HL-60 (cell line): ENCODE results near the gene CYP1A2.

ENCODE experiments used
- DNase-seq, 2 experiments: peaks; one replicate each; pipeline ENCODE4 v3.0.0-alpha.2; 2010 to 2020; ENCODE audit warnings: low read depth in 1 of 2, low spot score in 1 of 2
- H3K27ac ChIP-seq: fragments of 250-450 bp; sonication (Bioruptor Pico); replicated peaks from 2 replicates; pipeline ENCODE4 v1.5.1; 2020; ENCODE audit warnings: mild to moderate bottlenecking, moderate library complexity
- H3K27me3 ChIP-seq: fragments of 250-450 bp; sonication (Bioruptor Pico); 2 replicates; pipeline ENCODE4 v1.5.1; 2021; ENCODE audit warnings: mild to moderate bottlenecking, moderate library complexity; ENCODE audit not compliant: insufficient read depth, poor library complexity, severe bottlenecking
- H3K4me3 ChIP-seq: replicated peaks from 2 replicates; pipeline ENCODE4 v1.5.1; 2011; ENCODE audit warnings: mild to moderate bottlenecking, control low read depth, low read length; ENCODE audit not compliant: insufficient read depth
- GABPA ChIP-seq: IDR thresholded peaks from 2 replicates; pipeline ENCODE4 v1.6.1; 2012; ENCODE audit warnings: low read depth
- POLR2AphosphoS5 ChIP-seq: IDR thresholded peaks from 2 replicates; pipeline ENCODE4 v1.6.1; 2012; ENCODE audit warnings: low read depth
- REST ChIP-seq: IDR thresholded peaks from 2 replicates; pipeline ENCODE4 v1.6.1; 2012; ENCODE audit warnings: low read depth; ENCODE audit not compliant: insufficient replicate concordance
- SPI1 ChIP-seq: IDR thresholded peaks from 2 replicates; pipeline ENCODE4 v1.6.1; 2012; ENCODE audit warnings: low read depth, mild to moderate bottlenecking, borderline replicate concordance
- TF ChIP-seq, protein P1 (sequence below): IDR thresholded peaks from one replicate; pipeline ENCODE4 v1.5.1; 2011; ENCODE audit warnings: low read length, control low read depth, inconsistent platforms; ENCODE audit not compliant: insufficient read depth

CYP1A2 gene

GRCh38 chr15:74746389-74746788 is 2.3 kb upstream of the CYP1A2 start:
- no peak overlapping the region for H3K4me3 ChIP-seq
- no peak for TF ChIP-seq REST
- TF ChIP-seq, protein P1, sequence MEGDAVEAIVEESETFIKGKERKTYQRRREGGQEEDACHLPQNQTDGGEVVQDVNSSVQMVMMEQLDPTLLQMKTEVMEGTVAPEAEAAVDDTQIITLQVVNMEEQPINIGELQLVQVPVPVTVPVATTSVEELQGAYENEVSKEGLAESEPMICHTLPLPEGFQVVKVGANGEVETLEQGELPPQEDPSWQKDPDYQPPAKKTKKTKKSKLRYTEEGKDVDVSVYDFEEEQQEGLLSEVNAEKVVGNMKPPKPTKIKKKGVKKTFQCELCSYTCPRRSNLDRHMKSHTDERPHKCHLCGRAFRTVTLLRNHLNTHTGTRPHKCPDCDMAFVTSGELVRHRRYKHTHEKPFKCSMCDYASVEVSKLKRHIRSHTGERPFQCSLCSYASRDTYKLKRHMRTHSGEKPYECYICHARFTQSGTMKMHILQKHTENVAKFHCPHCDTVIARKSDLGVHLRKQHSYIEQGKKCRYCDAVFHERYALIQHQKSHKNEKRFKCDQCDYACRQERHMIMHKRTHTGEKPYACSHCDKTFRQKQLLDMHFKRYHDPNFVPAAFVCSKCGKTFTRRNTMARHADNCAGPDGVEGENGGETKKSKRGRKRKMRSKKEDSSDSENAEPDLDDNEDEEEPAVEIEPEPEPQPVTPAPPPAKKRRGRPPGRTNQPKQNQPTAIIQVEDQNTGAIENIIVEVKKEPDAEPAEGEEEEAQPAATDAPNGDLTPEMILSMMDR = no peak
- DNase-seq = no peak
- no peak overlapping the region for H3K27ac ChIP-seq
- no peaks in the 10 kb centered on the region for H3K27me3 ChIP-seq

GRCh38 chr15:74749832-74750231 is 1.2 kb downstream of the CYP1A2 start:
- H3K27ac ChIP-seq = no peak overlapping the region
- no peak overlapping the region for H3K4me3 ChIP-seq
- no peak for DNase-seq
- no peaks in the 10 kb centered on the region for H3K27me3 ChIP-seq
- TF ChIP-seq, protein P1 = no peak
- TF ChIP-seq REST (no peak), GABPA (no peak), SPI1 (no peak), POLR2AphosphoS5 (no peak)

- Histone ChIP-seq H3K27ac (no peak overlapping the region), H3K27me3 (no peaks in the 10 kb centered on the region), H3K4me3 (no peak overlapping the region)
- no peak for DNase-seq
- TF ChIP-seq SPI1 = no peak
- TF ChIP-seq GABPA = no peak
- TF ChIP-seq, protein P1 = no peak
- no peak for TF ChIP-seq POLR2AphosphoS5
- TF ChIP-seq REST = no peak
Observed at GRCh38 chr15:74750751-74751150, 2.1 kb downstream of the CYP1A2 start.
